ENCODE data around the gene CAPN7.

CAPN7 gene

DNA sequence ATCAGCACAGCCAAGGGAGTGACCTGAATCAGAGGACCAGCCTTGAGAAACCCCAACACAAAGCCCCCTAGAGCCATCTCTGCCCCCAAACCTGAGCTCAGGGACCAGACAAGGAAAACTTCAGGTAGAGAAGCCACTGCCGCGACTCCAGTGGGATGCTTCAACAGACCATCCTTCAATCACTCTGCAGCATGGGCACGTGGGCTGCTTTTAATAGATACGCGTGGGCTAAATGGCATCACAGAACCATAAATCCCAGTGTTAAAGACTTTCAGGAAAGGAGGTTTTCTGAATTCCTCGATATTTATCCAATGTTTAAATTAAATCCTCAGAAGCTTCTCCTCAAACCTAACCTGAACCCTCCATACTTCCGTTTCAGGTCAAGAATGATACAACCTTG, 95.7 kb downstream of the CAPN7 start:
- DNase-seq: no peak
